Vagina (tissue), 1 donor: Measurements from ENCODE around the gene JPH2. TPM values are rescaled to one million over a fixed set of nuclear protein-coding genes. Genes with fewer than 3 reads are reported as not detected.

Experiments used
- total RNA-seq: library from RNA; depleted of rRNA; stranded (reverse); fragments of >200 nt; gene quantifications from one replicate; pipeline ENCODE4 v1.2.3, GENCODE V29; 2016

Gene JPH2
- total RNA-seq, 1 donor from 2014 or later: 13.8 TPM

Other genes starting within 250 kb of the JPH2 start
- 28.0 TPM for gene OSER1, start 23.6 kb upstream of the JPH2 start, total RNA-seq
- not detected for gene GDAP1L1, start 60.1 kb upstream of the JPH2 start, total RNA-seq
- 7.4 TPM for gene FITM2, start 124.0 kb upstream of the JPH2 start, total RNA-seq
- not detected for gene R3HDML, start 149.9 kb upstream of the JPH2 start, total RNA-seq
- gene HNF4A, start 168.5 kb upstream of the JPH2 start, total RNA-seq: not detected